ENCODE results near the gene GAS7. TPM values are rescaled to one million over a fixed set of nuclear protein-coding genes. Genes with fewer than 3 reads are reported as not detected.

Gene GAS7
- total and polyA plus RNA-seq, 2 experiments from 2014 or later = 1.9 to 10.7 TPM

DNA sequence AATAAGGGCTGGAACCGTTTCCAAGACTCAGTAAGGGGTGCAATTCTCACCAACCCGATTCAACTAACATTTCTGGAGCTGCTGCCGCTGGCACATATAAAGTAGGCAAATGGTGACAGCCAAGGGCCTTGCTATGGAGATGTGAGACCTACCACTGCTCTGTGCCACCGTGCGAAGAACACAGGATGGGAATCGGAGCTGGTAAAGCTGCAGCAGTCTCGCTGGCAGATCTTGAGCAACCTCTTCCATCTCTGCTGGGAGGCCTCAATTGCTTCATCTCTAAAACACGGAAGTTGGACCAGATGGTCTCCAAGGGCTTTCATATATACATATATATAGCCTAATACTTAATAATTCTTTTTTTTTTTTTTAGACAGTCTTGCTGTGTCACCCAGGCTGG lies 164.4 kb downstream of the GAS7 start:
- no peaks in the 10 kb centered on the region for H3K9me3 Mint-ChIP-seq
- peaks cover 21% of the 10 kb centered on the region for H3K4me1 Mint-ChIP-seq
- TF ChIP-seq CREB1 (CRISPR knock-in tag; IDR thresholded peaks at IDR 0.05; ENCODE audit: low read depth) (no peak), EZH2 (IDR thresholded peaks at IDR 0.05; ENCODE audit: low read depth, unreplicated experiment) (no peak), ZNF331 (CRISPR knock-in tag; IDR thresholded peaks at IDR 0.05; ENCODE audit: low read depth) (no peak), EZH2phosphoT487 (IDR thresholded peaks at IDR 0.05; ENCODE audit: unreplicated experiment) (no peak), JUNB (IDR thresholded peaks at IDR 0.05; ENCODE audit: unreplicated experiment) (no peak), NANOG (IDR thresholded peaks at IDR 0.05; ENCODE audit: borderline replicate concordance) (no peak), STAT1 (IDR thresholded peaks at IDR 0.05; ENCODE audit: unreplicated experiment) (no peak), ZNF114 (CRISPR knock-in tag; IDR thresholded peaks at IDR 0.05) (no peak), POLR2AphosphoS5 (IDR thresholded peaks at IDR 0.05; ENCODE audit: low read depth) (no peak)
- TF ChIP-seq, protein P1, sequence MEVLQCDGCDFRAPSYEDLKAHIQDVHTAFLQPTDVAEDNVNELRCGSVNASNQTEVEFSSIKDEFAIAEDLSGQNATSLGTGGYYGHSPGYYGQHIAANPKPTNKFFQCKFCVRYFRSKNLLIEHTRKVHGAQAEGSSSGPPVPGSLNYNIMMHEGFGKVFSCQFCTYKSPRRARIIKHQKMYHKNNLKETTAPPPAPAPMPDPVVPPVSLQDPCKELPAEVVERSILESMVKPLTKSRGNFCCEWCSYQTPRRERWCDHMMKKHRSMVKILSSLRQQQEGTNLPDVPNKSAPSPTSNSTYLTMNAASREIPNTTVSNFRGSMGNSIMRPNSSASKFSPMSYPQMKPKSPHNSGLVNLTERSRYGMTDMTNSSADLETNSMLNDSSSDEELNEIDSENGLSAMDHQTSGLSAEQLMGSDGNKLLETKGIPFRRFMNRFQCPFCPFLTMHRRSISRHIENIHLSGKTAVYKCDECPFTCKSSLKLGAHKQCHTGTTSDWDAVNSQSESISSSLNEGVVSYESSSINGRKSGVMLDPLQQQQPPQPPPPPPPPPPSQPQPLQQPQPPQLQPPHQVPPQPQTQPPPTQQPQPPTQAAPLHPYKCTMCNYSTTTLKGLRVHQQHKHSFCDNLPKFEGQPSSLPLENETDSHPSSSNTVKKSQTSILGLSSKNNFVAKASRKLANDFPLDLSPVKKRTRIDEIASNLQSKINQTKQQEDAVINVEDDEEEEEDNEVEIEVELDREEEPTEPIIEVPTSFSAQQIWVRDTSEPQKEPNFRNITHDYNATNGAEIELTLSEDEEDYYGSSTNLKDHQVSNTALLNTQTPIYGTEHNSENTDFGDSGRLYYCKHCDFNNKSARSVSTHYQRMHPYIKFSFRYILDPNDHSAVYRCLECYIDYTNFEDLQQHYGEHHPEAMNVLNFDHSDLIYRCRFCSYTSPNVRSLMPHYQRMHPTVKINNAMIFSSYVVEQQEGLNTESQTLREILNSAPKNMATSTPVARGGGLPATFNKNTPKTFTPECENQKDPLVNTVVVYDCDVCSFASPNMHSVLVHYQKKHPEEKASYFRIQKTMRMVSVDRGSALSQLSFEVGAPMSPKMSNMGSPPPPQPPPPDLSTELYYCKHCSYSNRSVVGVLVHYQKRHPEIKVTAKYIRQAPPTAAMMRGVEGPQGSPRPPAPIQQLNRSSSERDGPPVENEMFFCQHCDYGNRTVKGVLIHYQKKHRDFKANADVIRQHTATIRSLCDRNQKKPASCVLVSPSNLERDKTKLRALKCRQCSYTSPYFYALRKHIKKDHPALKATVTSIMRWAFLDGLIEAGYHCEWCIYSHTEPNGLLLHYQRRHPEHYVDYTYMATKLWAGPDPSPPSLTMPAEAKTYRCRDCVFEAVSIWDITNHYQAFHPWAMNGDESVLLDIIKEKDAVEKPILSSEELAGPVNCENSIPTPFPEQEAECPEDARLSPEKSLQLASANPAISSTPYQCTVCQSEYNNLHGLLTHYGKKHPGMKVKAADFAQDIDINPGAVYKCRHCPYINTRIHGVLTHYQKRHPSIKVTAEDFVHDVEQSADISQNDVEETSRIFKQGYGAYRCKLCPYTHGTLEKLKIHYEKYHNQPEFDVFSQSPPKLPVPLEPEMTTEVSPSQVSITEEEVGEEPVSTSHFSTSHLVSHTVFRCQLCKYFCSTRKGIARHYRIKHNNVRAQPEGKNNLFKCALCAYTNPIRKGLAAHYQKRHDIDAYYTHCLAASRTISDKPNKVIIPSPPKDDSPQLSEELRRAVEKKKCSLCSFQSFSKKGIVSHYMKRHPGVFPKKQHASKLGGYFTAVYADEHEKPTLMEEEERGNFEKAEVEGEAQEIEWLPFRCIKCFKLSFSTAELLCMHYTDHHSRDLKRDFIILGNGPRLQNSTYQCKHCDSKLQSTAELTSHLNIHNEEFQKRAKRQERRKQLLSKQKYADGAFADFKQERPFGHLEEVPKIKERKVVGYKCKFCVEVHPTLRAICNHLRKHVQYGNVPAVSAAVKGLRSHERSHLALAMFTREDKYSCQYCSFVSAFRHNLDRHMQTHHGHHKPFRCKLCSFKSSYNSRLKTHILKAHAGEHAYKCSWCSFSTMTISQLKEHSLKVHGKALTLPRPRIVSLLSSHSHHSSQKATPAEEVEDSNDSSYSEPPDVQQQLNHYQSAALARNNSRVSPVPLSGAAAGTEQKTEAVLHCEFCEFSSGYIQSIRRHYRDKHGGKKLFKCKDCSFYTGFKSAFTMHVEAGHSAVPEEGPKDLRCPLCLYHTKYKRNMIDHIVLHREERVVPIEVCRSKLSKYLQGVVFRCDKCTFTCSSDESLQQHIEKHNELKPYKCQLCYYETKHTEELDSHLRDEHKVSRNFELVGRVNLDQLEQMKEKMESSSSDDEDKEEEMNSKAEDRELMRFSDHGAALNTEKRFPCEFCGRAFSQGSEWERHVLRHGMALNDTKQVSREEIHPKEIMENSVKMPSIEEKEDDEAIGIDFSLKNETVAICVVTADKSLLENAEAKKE (CRISPR knock-in tag; IDR thresholded peaks at IDR 0.05) = no peak
- TF ChIP-seq, protein P2, sequence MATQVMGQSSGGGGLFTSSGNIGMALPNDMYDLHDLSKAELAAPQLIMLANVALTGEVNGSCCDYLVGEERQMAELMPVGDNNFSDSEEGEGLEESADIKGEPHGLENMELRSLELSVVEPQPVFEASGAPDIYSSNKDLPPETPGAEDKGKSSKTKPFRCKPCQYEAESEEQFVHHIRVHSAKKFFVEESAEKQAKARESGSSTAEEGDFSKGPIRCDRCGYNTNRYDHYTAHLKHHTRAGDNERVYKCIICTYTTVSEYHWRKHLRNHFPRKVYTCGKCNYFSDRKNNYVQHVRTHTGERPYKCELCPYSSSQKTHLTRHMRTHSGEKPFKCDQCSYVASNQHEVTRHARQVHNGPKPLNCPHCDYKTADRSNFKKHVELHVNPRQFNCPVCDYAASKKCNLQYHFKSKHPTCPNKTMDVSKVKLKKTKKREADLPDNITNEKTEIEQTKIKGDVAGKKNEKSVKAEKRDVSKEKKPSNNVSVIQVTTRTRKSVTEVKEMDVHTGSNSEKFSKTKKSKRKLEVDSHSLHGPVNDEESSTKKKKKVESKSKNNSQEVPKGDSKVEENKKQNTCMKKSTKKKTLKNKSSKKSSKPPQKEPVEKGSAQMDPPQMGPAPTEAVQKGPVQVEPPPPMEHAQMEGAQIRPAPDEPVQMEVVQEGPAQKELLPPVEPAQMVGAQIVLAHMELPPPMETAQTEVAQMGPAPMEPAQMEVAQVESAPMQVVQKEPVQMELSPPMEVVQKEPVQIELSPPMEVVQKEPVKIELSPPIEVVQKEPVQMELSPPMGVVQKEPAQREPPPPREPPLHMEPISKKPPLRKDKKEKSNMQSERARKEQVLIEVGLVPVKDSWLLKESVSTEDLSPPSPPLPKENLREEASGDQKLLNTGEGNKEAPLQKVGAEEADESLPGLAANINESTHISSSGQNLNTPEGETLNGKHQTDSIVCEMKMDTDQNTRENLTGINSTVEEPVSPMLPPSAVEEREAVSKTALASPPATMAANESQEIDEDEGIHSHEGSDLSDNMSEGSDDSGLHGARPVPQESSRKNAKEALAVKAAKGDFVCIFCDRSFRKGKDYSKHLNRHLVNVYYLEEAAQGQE (IDR thresholded peaks at IDR 0.05; ENCODE audit: unreplicated experiment) = no peak
- TF ChIP-seq, protein P3, sequence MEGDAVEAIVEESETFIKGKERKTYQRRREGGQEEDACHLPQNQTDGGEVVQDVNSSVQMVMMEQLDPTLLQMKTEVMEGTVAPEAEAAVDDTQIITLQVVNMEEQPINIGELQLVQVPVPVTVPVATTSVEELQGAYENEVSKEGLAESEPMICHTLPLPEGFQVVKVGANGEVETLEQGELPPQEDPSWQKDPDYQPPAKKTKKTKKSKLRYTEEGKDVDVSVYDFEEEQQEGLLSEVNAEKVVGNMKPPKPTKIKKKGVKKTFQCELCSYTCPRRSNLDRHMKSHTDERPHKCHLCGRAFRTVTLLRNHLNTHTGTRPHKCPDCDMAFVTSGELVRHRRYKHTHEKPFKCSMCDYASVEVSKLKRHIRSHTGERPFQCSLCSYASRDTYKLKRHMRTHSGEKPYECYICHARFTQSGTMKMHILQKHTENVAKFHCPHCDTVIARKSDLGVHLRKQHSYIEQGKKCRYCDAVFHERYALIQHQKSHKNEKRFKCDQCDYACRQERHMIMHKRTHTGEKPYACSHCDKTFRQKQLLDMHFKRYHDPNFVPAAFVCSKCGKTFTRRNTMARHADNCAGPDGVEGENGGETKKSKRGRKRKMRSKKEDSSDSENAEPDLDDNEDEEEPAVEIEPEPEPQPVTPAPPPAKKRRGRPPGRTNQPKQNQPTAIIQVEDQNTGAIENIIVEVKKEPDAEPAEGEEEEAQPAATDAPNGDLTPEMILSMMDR (conservative IDR thresholded peaks at IDR 0.05; ENCODE audit: low read depth in 2 of 2) = no peak
- Histone ChIP-seq H3K79me2 (replicated peaks; ENCODE audit: insufficient read depth) (no peaks in the 10 kb centered on the region), H4K20me1 (replicated peaks; ENCODE audit: insufficient read depth) (no peaks in the 10 kb centered on the region), H3K36me3 (ENCODE audit: insufficient read depth) (no peaks in the 10 kb centered on the region), H2AFZ (no peak overlapping the region), H3K4me3 (no peak overlapping the region), H3F3A (replicated peaks; ENCODE audit: low read depth) (no peaks in the 10 kb centered on the region), H3K9me2 (ENCODE audit: insufficient read depth) (no peaks in the 10 kb centered on the region; the same call in 1 of the 2 replicates), H3K27me3 (ENCODE audit: insufficient read depth) (no peaks in the 10 kb centered on the region), H3K4me2 (no peak overlapping the region), H3K4me1 (ENCODE audit: insufficient read depth) (peaks cover 5% of the 10 kb centered on the region), H3K27ac (ENCODE audit: low read depth) (no peak overlapping the region)
- H3K27me3 Mint-ChIP-seq (ENCODE audit: insufficient read depth, low read depth, poor library complexity) = peaks cover 2% of the 10 kb centered on the region
- H3K27ac Mint-ChIP-seq = no peak overlapping the region
- ATAC-seq (no peak), DNase-seq (ENCODE audit: low spot score) (no peak)
- H3K36me3 Mint-ChIP-seq (ENCODE audit: low read depth) = no peaks in the 10 kb centered on the region
- H3K4me3 Mint-ChIP-seq = no peak overlapping the region
